ENCODE results near the gene ROBO2.

ROBO2 gene

DNA sequence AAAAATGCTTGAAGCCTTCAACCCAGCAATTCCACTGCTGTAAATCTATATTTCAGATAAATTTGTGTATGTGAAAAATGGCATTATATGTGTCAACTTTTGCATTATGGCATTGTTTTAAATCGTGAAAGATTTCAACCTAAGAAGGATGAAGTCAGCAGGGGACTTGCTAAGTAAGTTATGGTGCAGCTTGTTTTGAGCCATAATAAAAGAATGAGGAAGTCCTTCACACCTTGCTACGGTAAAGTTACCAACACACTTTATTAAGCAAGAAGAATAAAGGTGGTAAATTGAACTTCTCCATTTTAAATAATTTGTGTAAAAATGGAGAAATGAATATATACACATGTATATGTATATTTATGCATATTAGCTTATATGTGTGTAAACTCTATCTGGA is 371.4 kb downstream of the ROBO2 start:
- DNase-seq (ENCODE audit: low read depth, low spot score) = peak; percentile 1

DNA sequence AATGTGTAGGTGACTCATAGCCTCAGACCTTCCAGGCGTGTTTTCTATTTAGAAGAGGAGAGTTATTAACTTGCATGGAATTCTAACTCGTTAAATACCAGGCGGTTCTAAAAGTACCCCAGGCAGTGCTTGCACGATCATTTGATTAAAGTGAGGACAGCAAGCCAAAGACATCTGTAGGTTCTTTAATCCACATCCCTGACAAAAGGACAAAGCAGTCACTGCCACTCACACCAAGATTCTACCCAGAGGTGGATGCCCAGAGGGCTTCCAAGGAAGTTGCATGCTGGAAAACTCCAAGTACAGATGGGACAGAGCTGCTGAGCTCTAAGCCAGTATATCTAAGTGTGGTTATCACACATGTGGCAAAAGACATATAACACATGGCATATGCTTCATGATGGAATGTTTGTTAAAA is 372.1 kb downstream of the ROBO2 start:
- peak; percentile 72 for DNase-seq (ENCODE audit: low read depth, low spot score)

DNA sequence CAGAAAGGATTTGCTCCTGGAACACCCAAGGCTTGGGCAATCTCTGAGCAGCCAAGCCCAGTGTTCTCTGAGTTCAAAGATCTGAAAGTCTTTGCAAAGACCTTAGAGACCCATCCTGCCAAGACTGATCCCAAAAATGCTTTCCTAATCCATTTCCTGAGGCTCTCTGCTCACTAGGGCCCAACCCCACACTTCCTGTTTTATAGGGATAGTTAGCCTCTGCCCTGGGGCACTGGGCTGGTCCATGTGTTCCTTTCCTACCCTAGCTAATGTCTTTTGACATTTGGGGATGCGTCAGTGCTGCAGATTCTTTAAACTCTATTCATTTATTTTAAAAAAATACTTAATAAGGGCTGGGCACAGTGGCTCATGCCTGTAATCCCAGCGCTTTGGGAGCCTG is 372.7 kb downstream of the ROBO2 start:
- no peak for DNase-seq (ENCODE audit: low read depth, low spot score)

DNA sequence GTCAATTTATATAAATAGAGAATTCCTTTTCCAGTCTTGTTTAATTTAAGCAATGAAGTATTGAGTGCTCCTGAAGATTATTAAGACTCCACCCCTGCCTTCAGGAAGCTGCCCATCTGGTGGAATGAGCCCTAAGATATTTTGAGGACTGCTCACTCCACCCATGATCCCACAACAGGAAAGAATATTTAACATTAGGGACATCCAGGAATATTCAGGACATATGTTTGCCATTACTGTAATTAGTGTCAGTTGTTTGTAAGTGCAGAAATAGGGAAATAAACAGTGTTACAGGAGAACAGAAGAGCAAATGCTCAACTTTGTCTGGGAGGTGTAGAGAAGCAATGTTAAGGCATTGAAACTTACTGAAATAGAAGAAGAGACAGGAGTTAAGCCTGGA is 375.0 kb downstream of the ROBO2 start:
- no peak for DNase-seq (ENCODE audit: low read depth, low spot score)

DNA sequence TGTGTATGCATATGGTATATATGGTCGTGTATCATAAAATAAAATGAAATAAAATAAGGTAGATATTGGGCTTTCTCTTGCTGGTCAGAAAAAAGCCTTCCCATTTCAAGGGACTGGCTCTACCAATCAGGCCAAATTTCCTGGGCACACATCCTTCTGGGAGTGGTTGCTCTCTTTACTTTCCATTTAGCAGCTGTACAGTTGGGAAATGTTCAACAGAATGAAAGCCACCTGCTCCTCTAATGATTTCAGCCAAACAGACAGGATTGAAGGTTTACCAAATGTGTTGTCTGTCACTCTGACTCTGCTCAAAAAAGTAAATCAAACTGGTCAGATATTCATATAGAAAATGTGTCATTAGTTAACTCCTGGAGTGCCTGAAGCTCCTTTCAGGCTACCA is 380.4 kb downstream of the ROBO2 start:
- no peak for DNase-seq (ENCODE audit: low read depth, low spot score)

DNA sequence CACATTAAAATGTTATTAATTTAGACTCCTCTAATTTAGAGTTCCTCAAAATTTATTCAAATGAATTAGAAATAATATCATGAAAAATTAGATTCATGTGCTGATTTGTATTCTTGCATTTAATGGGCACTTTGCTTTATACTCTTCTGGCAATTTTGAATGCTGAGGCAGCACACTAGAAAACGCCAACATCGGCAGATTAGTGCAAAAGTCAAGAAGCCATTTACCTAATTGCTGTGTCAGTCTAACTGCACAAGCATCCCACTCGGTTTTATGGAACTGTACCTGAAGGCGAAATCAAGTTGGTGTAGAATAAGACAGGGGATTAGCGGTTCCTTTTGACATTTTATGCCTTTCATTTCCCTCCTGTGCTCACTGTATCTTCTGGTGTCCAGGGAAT is 382.0 kb downstream of the ROBO2 start:
- DNase-seq (ENCODE audit: low read depth, low spot score) = no peak

DNA sequence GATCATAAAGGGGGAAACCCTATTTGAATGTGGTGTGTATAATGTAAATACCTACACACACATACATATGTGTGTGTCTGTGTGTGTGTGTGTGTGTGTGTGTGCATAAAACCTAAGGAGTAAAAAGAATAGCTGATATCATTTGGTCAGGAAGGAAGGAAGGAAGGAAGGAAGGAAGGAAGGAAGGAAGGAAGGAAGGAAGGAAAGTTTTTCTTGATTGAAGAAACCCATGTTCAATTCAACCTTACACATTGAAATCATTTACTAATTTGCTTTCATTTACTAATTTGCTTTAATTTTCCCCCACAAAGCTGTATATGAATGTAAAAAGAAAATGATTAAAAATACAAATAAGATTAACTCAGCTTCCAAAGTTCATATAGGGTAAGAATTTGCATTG is 386.6 kb downstream of the ROBO2 start:
- no peak for DNase-seq (ENCODE audit: low read depth, low spot score)

DNA sequence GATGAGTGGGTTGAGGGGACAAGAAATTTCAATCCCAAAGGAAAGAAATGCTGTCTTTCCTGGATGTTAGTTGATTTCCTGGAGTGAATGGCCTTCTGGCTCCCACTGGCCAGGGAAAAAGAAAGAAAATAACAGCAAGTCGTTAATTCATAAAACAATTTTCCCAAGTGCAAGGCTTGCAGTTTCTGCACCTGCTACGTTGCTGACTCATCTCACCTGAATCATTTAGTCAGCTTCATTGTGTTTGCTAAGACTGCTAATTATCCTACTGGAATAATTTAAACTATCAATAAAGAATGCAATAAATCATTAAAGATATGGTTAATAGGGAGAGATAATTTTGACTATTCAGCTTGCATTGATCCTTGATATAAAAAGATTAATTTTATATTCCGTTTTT is 387.6 kb downstream of the ROBO2 start:
- no peak for DNase-seq (ENCODE audit: low read depth, low spot score)

DNA sequence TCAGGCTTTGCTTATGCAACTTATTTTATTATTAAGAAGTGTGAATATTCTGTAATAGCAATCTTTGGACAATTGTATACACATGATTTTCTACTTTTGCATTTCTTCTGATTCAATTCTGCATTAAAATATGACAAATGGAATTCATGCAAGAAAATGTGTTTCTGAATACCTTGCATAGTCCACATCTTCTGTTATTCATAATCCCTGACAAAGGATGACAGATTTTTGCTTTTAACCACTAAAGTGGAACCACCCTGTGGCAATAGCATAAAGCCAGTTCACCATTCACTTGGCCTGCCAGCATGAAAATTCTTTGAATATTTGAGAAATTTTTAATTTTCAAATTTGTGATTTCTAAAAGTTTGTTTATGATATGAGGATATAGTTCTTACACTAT is 397.0 kb downstream of the ROBO2 start:
- no peak for DNase-seq (ENCODE audit: low read depth, low spot score)

DNA sequence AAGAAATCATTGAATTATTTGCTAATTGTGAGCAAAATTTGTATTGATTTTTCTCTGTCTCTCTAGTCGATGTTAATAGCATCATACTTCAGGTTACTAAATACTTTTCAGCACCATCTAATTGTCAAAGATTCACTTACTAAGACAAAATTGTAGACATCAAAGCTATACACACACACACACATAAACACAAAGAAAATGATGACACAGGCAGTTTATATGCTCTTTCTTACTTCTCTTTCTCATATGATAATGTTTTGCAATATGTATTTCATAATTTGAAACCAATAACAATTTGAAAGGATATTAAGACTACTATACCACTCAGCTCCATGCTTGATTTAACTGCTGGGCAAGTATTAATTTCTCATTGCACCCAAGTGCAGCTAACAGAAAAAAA is 406.2 kb downstream of the ROBO2 start:
- DNase-seq (ENCODE audit: low read depth, low spot score) = no peak

DNA sequence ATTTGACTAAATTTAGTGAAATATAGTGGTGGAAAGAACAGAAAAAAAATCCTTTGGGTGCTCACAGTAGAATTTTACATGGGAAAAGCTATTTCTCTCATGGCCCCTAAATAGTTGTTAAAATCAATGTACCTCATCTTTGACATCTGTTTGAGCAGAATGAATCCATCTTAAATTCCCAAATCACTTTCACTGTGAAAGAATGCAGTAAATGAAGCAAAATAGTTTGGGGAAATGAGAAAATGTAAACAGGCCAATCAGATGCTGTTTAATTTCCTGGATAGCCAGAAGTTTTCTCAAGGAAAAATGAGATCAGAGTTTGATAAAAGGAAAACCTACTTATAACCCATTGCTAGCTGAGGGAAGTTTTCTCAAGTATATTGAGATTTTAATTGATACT is 406.9 kb downstream of the ROBO2 start:
- no peak for DNase-seq (ENCODE audit: low read depth, low spot score)

DNA sequence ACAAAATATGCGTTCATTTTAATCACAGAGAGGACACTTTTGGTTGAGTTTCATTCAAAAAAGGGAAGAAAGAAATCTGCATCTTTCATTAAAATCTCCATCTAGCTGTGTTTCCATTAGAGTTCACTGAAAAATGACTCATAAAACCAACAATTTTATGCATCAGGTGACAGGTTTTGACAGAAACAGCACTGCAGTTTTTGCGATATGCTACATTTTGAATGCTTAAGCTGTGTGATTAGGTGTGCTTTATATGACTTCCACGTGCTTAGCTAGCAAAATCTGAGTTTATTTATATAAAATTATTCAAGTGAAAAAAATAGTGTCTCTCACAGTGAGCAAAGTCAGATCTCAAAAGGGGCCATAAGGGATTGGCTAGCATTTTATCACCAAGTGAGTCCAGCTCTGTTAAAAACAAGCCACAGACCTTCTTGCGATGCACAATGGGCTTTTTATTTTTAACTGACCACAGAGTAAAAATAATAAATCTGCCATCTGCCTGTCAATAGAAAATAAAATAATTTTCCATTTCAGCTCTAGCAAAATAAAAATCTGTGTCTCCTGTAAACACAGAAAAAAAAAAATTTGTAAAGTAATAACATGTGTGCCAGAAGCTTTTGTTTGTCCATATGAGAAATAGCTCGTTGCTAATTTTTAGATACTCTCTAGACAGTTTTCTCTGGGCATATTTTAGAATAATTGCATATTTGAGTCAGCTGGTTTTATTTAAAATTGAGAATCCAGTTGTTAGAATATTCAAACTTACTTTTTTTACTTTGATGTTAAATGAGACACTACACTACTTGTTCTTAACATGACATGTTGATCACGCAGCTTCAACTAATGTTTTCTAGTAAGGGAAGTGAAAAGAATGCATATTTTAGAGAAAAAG is 409.8 kb downstream of the ROBO2 start:
- DNase-seq (ENCODE audit: low read depth, low spot score) = peak; percentile 17

DNA sequence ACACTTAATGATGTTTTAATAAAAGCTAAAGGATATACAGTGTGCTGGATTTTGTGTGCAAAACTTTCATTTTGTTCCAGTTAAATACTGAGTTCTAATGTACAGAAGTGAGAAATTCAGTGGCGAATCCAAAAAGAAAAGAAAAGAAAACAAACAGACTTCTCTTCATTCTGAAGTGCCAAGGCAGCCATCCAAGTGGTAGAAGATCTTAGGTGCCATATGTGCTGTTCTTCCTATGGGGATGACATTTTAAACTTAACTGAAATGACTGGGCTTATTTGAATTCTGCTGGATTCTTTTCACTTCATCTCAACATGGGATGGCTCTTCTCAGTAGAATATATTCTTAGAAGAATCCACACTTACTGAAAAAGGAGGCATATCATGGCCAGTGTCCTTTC is 416.5 kb downstream of the ROBO2 start:
- no peak for DNase-seq (ENCODE audit: low read depth, low spot score)

DNA sequence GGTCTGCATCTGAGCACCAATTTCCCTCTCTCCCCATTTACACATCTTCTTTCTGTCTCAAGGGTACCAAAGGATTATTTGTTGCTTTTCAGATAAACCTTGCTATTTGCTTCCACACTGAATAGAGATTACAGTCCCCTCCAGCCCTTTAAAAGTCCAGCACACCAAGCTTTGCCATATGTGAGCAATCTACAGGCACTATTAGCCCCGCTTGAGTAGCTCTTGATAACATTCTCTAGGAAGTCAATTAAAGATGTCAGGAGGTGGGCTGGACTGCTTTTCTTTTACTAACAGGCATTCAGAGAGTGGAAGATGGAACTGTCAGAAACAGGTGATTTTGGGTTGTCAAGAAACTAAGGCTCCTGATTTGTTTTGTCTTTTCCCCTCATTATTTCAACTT is 417.0 kb downstream of the ROBO2 start:
- DNase-seq (ENCODE audit: low read depth, low spot score) = peak; percentile 28

DNA sequence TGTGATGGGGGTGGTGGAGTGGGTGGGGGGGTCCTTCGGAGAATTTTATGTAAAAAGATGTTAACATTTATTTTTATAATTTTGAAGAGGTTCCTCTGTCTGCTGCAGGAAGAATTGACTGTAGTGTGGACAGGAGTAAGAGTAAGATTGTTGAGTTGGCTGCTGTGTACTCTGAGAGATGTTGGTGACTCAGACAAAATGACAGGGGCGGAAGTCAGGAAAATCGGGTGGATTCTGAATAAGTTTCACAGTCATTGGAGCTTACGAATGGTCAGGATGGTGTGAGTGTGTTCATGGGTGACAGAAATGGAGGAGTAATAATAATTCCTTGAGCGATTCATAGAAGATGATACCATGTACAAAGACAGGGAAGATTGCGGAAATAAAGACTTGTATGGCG is 420.0 kb downstream of the ROBO2 start:
- no peak for DNase-seq (ENCODE audit: low read depth, low spot score)

DNA sequence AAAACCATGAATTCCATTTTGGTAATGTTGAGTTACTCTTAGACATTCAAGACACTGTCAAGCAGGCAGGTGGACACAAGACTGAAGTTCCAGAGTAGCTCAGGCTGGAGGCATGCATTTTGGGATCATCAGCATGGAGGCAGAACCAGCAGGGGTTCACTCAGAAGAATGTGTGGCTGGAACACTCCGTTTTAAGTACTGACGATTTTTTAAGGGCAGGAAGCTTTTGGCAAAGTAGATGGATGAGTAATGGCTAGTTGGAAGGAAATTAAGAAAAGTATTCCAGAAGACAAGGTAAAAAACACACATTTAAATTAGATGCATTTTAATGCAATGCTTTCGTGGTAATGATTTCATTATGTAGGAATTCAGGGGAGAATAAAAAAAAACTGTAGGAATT is 420.4 kb downstream of the ROBO2 start:
- peak; percentile 83 for DNase-seq (ENCODE audit: low read depth, low spot score)

DNA sequence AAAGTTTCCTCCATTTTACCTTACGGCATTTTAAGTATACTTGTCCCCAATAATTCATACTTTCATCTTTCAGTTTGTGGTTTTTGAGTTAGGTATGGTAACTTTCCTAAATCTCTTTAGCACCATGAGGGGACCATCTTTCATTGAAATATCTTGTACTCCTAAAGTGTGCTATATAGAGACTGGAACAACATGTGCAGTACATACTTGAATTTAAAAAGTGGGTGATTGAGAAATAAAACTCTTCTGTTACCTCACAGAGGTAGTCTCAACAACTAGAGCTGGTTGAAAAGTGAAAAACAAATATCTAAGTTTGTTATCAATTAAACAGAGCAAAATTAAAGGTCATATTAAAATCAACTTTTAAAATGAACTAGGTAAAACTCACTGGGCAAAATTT is 423.1 kb downstream of the ROBO2 start:
- DNase-seq (ENCODE audit: low read depth, low spot score) = no peak

DNA sequence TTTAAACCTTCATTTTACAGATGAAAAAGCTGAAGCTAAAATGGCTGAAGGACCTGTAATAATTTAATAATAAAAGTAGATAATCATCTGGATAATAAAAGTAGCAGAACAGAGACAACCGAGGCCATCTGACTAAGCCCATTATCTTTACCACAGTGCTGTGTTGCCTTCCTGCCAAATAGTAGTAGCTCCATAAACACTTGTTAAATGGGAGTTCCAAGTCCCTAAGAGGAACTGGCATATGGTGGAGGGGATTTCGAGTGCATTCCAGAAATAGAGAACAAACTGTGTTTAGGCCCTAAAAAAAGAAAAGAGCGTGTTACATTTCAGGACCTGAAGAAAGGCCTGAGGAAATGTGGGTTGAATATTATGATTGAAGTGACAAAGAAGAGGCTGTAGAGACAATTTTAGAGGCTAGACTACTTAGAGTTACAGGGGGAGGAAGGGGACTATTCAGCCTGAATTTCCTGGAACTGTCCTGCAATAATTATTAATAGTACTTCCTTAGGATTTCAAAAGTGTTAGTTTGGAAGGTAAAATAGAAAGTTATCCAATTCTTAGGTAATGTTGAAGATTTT is 424.3 kb downstream of the ROBO2 start:
- peak; percentile 23 for DNase-seq (ENCODE audit: low read depth, low spot score)

DNA sequence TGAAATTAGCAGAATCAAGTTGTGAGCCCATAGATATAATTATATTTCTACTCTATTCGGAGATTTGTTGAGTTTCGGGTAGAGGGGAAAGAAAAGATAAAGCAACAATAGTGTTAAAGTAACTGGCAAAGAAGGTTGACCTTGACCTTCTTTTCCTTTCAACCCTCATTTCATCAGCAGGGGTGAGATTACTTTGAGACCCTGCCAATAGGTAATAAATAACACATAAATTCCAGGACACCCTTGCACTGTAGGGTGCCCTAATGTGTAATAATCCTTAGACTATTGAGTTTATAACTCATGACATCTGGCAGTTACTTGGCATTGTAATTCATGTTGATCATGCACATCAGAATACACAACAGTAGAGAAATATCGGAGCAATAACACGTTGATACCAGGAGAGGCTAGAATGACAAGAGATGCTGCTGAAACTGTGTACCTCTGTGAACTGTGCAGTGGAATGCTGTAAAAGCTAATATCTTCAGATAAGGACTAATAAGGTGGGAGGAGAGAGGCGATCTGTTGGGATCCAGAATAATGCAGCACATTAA is 426.7 kb downstream of the ROBO2 start:
- no peak for DNase-seq (ENCODE audit: low read depth, low spot score)

DNA sequence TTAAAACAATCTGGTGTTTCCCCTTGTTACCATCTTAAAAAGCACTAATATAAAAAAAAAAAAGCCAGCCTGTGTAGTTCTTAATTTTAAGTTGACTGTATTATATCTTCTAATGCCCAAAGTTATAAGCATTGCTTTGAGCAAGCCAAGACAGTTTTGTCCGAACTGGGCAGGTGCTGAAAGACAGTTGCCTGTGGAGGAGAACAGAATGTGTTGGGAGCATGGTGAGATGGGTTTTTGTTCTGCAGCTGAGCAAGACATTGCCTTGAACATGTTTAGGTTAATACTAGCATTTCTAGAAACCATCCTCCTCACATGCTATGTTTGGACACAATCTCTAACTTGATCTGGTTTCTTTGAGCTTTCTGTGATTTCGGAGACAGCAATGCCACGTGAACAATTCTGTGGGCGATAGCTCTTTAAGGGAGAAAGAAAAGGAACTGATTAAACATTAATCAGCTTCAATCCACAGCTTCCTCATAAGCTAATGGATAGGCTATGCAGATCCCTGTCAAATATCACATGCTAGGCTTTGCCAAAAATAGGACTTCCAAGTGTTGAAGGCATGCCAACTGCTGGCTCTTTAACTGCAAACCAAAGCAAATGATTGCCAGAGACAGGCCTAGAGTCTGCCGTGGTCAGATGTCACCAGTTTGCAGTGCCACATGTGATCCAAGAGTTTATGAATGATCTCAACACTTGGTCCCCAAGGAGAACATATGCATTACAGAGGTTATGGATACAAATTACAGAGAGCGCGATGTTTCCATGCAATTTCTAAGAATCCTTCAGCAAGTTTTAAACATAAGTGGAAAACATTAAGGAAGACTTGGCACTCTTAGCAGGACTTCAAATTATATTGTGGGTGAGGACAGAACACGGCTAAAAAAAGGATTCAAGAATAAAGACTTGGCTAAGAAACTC is 428.1 kb downstream of the ROBO2 start:
- DNase-seq (ENCODE audit: low read depth, low spot score) = peak; percentile 36

DNA sequence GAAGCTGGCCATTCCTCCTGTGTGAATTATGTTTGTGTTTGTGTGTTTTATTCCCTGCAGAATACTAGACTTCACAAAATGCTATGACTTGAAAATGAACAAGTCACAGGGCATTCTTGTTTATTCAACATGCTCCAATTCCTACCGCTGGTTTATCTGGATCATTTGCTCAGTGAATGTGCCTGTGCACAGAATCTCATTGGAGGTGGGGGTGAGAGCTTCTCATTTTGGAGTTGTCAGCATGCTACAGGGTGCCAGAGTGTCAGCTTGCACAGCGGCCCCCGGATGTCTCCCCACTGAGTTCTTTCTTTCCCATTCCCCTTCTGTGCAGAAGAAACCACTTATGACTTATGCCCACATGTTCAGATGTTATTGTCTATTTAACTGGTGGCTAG is 428.7 kb downstream of the ROBO2 start:
- no peak for DNase-seq (ENCODE audit: low read depth, low spot score)

DNA sequence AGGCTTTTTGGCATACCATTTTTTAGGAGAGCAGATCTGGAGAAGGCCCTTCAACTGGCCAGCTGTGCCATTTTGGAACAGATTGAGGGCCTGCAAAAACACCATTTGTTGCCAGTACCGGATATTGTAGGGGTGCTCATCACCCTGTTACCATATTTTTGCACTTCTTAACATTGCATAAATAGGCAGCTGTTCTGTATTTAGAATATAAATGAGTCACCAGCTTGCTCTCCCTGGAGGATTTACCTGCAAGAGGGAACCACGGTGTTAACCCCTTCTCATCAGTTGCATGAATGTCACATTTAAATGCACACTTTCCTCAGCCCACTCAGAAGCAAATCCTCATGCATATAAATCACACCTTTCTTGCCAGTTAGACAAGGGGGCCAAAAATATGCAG is 435.6 kb downstream of the ROBO2 start:
- DNase-seq (ENCODE audit: low read depth, low spot score) = no peak

Data from astrocyte of the hippocampus (primary cell).